Measurements from ENCODE around the gene ELP4. TPM values are rescaled to one million over a fixed set of nuclear protein-coding genes. Genes with fewer than 3 reads are reported as not detected.

Gene ELP4
- total RNA-seq, 1 experiment from 2014 or later = 15.2 TPM

GRCh38 chr11:31804312-31805036 lies 294.9 kb downstream of the ELP4 start:
- Histone ChIP-seq H3K4me1 (ENCODE audit: insufficient read depth, low read length) (no peaks in the 10 kb centered on the region), H2BK120ac (ENCODE audit: low read depth, low read length, poor library complexity, severe bottlenecking) (no peak overlapping the region), H3K79me1 (ENCODE audit: insufficient read depth, low read depth, low read length, poor library complexity, severe bottlenecking) (no peaks in the 10 kb centered on the region), H2BK12ac (ENCODE audit: insufficient read length, low read depth, low read length) (no peak overlapping the region), H3K9ac (ENCODE audit: extremely low read depth, insufficient read length, low read length) (no peak overlapping the region), H3K79me2 (ENCODE audit: insufficient read depth, low read length) (no peaks in the 10 kb centered on the region), H3K4me2 (ENCODE audit: insufficient read depth, insufficient read length, low read length) (peak overlapping the region; percentile 55), H3K56ac (ENCODE audit: insufficient read length, low read depth, low read length) (no peak overlapping the region), H3T11ph (ENCODE audit: low read length) (no peak overlapping the region), H2BK20ac (ENCODE audit: low read depth, low read length, poor library complexity, severe bottlenecking) (no peak overlapping the region), H3K27me3 (ENCODE audit: insufficient read depth, low read length) (peaks cover 93% of the 10 kb centered on the region), H3K23ac (ENCODE audit: insufficient read length, low read depth, low read length) (no peak overlapping the region), H3K9me3 (ENCODE audit: control insufficient read depth, low read depth, low read length) (no peaks in the 10 kb centered on the region), H3K14ac (ENCODE audit: insufficient read depth, low read length) (no peak overlapping the region), H2AK5ac (ENCODE audit: insufficient read length, low read length) (no peak overlapping the region), H2BK15ac (ENCODE audit: low read depth, low read length) (no peak overlapping the region), H4K20me1 (ENCODE audit: control insufficient read depth, insufficient read depth, insufficient read length) (no peaks in the 10 kb centered on the region), H4K8ac (replicated peaks; ENCODE audit: insufficient read length, low read depth, low read length) (no peak overlapping the region), H2AFZ (ENCODE audit: low read length) (no peak overlapping the region), H4K5ac (ENCODE audit: insufficient read length, low read depth, low read length) (no peak overlapping the region), H3K4ac (ENCODE audit: low read depth, low read length) (no peak overlapping the region), H3K27ac (ENCODE audit: insufficient read length, low read depth, low read length) (no peak overlapping the region), H2BK5ac (ENCODE audit: insufficient read length, low read length) (no peak overlapping the region), H4K91ac (ENCODE audit: insufficient read length, low read depth, low read length) (no peak overlapping the region), H3K23me2 (ENCODE audit: insufficient read length, low read depth, low read length, poor library complexity, severe bottlenecking) (peaks cover 13% of the 10 kb centered on the region), H3K18ac (ENCODE audit: insufficient read length, low read depth, low read length) (no peak overlapping the region)
- Mint-ChIP-seq H3K27ac (no peak overlapping the region; a peak in 1 of 7 replicates), H3K4me3 (peak overlapping the region; percentile 49 to 71), H3K36me3 (ENCODE audit: insufficient read depth in 1 of 3, low read depth in 3 of 3) (no peaks in the 10 kb centered on the region), H3K27me3 (ENCODE audit: low read depth) (peaks cover 100% of the 10 kb centered on the region), H3K4me1 (peaks cover 34 to 74% of the 10 kb centered on the region in 2 experiments), H3K9me3 (peaks cover 3 to 6% of the 10 kb centered on the region in 2 experiments; a peak in 3 of 5 replicates)
- DNase-seq = peak; percentile 41
- no peak for TF ChIP-seq CTCF (conservative IDR thresholded peaks at IDR 0.05)
- WGBS (ENCODE audit: extremely low coverage, insufficient read length, low lambda C conversion rate) = no CpG with 5 or more reads among the region's 41 CpGs

Data from H9 (cell line).